Measurements from ENCODE around the gene DYRK4. TPM values are rescaled to one million over a fixed set of nuclear protein-coding genes. Genes with fewer than 3 reads are reported as not detected.

DYRK4 gene
- total and polyA plus RNA-seq, 2 of the 13 experiments (the other 11 are each of a cell fraction or from before 2014, with no cell fraction given) = 29.4 to 40.2 TPM

DNA sequence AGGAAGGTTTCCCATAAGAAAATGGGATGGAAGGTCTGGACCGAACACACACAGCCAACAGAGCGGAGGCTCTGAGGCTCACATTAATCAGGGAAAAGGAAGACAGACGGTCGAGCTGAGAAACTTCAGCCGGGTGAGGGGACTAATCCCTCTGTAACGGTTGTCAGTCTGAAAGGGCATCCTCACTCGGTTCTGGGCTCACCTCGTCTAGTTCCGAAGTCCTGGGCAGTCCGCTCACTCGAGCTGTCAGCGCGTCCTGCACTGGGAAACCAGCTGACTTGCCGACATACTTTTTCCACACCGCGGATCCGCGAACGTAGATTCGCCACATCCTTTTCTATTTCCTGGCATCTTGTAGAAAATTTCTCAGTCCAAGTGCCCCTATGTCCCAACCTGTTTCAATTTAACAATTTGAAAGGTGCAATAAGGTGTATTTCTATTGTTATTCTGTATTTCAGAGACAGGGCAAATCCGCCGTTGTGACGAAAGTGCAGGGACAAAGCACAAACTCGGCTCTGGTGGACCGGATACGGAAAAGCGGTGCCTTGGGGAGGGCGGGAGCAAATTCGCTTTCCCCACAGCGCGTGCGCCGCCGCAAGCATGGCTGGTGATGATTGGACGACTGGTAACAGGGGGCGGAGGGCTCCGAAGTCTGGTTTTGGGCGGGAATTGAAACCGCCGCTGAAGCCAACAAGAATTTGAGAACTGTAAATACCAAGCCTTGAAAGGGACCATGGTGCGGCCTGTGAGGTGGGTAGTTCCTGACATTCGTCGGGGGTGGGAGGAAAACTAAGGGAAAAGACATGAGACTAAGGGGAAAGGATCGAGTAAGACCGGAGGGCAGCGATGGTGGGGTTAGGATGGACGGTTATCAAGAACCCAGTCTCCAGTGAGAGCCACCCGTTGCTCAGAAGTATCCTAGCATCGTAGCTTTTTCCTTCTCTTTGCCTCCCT is 23.5 kb upstream of the DYRK4 start, which contains the start of gene RAD51AP1 (continued):
- TF ChIP-seq, protein P1, sequence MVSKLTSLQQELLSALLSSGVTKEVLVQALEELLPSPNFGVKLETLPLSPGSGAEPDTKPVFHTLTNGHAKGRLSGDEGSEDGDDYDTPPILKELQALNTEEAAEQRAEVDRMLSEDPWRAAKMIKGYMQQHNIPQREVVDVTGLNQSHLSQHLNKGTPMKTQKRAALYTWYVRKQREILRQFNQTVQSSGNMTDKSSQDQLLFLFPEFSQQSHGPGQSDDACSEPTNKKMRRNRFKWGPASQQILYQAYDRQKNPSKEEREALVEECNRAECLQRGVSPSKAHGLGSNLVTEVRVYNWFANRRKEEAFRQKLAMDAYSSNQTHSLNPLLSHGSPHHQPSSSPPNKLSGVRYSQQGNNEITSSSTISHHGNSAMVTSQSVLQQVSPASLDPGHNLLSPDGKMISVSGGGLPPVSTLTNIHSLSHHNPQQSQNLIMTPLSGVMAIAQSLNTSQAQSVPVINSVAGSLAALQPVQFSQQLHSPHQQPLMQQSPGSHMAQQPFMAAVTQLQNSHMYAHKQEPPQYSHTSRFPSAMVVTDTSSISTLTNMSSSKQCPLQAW (CRISPR knock-in tag; IDR thresholded peaks at IDR 0.05) = peak; percentile 83; the same call in 1 of the 2 replicates
- TF ChIP-seq TCF12 (IDR thresholded peaks at IDR 0.05) = no peak
- no peak for TF ChIP-seq TCF12 (CRISPR knock-in tag; IDR thresholded peaks at IDR 0.05)
- no peak for TF ChIP-seq NONO (IDR thresholded peaks at IDR 0.05)
- peak; percentile 85 for TF ChIP-seq NONO (CRISPR knock-in tag; conservative IDR thresholded peaks at IDR 0.05)
- no peak for TF ChIP-seq ZNF274 (CRISPR knock-in tag; IDR thresholded peaks at IDR 0.05)
- TF ChIP-seq, protein P2, sequence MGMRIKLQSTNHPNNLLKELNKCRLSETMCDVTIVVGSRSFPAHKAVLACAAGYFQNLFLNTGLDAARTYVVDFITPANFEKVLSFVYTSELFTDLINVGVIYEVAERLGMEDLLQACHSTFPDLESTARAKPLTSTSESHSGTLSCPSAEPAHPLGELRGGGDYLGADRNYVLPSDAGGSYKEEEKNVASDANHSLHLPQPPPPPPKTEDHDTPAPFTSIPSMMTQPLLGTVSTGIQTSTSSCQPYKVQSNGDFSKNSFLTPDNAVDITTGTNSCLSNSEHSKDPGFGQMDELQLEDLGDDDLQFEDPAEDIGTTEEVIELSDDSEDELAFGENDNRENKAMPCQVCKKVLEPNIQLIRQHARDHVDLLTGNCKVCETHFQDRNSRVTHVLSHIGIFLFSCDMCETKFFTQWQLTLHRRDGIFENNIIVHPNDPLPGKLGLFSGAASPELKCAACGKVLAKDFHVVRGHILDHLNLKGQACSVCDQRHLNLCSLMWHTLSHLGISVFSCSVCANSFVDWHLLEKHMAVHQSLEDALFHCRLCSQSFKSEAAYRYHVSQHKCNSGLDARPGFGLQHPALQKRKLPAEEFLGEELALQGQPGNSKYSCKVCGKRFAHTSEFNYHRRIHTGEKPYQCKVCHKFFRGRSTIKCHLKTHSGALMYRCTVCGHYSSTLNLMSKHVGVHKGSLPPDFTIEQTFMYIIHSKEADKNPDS (CRISPR knock-in tag; IDR thresholded peaks at IDR 0.05) = no peak
- TF ChIP-seq, protein P3, sequence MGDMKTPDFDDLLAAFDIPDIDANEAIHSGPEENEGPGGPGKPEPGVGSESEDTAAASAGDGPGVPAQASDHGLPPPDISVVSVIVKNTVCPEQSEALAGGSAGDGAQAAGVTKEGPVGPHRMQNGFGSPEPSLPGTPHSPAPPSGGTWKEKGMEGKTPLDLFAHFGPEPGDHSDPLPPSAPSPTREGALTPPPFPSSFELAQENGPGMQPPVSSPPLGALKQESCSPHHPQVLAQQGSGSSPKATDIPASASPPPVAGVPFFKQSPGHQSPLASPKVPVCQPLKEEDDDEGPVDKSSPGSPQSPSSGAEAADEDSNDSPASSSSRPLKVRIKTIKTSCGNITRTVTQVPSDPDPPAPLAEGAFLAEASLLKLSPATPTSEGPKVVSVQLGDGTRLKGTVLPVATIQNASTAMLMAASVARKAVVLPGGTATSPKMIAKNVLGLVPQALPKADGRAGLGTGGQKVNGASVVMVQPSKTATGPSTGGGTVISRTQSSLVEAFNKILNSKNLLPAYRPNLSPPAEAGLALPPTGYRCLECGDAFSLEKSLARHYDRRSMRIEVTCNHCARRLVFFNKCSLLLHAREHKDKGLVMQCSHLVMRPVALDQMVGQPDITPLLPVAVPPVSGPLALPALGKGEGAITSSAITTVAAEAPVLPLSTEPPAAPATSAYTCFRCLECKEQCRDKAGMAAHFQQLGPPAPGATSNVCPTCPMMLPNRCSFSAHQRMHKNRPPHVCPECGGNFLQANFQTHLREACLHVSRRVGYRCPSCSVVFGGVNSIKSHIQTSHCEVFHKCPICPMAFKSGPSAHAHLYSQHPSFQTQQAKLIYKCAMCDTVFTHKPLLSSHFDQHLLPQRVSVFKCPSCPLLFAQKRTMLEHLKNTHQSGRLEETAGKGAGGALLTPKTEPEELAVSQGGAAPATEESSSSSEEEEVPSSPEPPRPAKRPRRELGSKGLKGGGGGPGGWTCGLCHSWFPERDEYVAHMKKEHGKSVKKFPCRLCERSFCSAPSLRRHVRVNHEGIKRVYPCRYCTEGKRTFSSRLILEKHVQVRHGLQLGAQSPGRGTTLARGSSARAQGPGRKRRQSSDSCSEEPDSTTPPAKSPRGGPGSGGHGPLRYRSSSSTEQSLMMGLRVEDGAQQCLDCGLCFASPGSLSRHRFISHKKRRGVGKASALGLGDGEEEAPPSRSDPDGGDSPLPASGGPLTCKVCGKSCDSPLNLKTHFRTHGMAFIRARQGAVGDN (CRISPR knock-in tag; IDR thresholded peaks at IDR 0.05) = peak; percentile 74
- TF ChIP-seq, protein P4, sequence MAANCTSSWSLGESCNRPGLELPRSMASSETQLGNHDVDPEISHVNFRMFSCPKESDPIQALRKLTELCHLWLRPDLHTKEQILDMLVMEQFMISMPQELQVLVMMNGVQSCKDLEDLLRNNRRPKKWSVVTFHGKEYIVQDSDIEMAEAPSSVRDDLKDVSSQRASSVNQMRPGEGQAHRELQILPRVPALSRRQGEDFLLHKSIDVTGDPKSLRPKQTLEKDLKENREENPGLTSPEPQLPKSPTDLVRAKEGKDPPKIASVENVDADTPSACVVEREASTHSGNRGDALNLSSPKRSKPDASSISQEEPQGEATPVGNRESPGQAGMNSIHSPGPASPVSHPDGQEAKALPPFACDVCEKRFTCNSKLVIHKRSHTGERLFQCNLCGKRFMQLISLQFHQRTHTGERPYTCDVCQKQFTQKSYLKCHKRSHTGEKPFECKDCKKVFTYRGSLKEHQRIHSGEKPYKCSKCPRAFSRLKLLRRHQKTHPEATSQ (CRISPR knock-in tag; IDR thresholded peaks at IDR 0.05; ENCODE audit: borderline replicate concordance) = no peak
- no peak for TF ChIP-seq ZNF674 (CRISPR knock-in tag; IDR thresholded peaks at IDR 0.05; ENCODE audit: low read depth)
- TF ChIP-seq, protein P5, sequence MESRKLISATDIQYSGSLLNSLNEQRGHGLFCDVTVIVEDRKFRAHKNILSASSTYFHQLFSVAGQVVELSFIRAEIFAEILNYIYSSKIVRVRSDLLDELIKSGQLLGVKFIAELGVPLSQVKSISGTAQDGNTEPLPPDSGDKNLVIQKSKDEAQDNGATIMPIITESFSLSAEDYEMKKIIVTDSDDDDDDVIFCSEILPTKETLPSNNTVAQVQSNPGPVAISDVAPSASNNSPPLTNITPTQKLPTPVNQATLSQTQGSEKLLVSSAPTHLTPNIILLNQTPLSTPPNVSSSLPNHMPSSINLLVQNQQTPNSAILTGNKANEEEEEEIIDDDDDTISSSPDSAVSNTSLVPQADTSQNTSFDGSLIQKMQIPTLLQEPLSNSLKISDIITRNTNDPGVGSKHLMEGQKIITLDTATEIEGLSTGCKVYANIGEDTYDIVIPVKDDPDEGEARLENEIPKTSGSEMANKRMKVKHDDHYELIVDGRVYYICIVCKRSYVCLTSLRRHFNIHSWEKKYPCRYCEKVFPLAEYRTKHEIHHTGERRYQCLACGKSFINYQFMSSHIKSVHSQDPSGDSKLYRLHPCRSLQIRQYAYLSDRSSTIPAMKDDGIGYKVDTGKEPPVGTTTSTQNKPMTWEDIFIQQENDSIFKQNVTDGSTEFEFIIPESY (CRISPR knock-in tag; IDR thresholded peaks at IDR 0.05) = no peak; the same call in 1 of the 2 replicates
- TF ChIP-seq ZFP36L2 (CRISPR knock-in tag; IDR thresholded peaks at IDR 0.05) = no peak
